ENCODE data around the gene FAF2.

The FAF2 gene

DNA sequence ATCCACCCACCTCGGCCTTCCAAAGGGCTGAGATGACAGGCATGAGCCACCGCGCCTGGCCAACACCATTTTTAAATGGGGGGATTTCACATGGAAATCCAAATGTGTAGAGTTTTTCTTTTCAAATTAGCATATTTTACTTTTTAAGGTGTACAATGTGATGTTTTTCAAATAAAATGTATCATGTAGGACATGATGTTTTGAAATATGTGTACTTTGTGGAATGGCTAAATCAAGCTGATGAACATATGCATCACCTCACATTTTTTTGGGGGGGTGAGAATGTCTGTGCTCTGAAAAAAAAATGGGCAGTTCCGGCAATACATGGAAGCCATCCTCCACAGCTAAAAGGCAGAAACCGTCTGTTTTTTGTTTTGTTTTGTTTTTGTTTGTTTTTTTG lies 3.4 kb upstream of the FAF2 start:
- Histone ChIP-seq H3K4me1 (ENCODE audit: control insufficient read depth in 1 of 2, insufficient read depth in 1 of 2, low read depth in 1 of 2, low read length in 1 of 2) (peaks cover 22 to 26% of the 10 kb centered on the region in 2 experiments), H3K4me3 (ENCODE audit: low read depth in 1 of 2, low read length in 1 of 2) (no peak overlapping the region)

DNA sequence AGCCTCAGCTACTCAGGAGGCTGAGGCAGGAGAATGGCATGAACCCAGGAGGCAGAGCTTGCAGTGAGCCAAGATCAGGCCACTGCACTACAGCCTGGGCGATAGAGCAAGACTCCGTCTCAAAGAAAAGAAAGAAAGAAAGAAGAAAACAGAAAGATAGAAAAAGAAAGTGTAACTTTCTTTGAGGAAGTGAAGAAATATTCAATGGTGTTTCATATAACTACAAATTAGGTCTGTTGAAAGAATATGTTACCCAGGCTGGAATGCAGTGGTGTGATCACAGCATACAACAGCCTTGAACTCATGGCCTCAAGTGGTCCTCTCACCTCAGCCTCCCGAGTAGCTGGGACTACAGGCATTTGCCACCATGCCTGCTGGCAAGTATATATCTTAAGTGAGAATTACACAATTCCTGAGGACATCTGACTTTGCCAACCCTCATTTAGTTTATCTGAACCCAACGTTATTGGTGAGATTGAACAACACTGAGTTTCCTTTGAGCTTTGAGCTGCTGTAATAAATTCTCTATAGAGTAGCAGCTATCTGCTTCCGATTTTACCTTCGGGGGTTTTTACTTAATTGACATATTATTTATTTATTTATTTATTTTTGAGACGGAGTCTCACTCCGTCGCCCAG lies 2.0 kb upstream of the FAF2 start:
- peaks cover 25 to 26% of the 10 kb centered on the region in 2 experiments for H3K4me1 ChIP-seq (ENCODE audit: control insufficient read depth in 1 of 2, insufficient read depth in 1 of 2, low read depth in 1 of 2, low read length in 1 of 2)
- no peak overlapping the region for H3K27ac ChIP-seq
- no peaks in the 10 kb centered on the region for H3K9me3 ChIP-seq
- H3K36me3 ChIP-seq: no peaks in the 10 kb centered on the region
- no peaks in the 10 kb centered on the region for H3K27me3 ChIP-seq
- TF ChIP-seq, protein P1, sequence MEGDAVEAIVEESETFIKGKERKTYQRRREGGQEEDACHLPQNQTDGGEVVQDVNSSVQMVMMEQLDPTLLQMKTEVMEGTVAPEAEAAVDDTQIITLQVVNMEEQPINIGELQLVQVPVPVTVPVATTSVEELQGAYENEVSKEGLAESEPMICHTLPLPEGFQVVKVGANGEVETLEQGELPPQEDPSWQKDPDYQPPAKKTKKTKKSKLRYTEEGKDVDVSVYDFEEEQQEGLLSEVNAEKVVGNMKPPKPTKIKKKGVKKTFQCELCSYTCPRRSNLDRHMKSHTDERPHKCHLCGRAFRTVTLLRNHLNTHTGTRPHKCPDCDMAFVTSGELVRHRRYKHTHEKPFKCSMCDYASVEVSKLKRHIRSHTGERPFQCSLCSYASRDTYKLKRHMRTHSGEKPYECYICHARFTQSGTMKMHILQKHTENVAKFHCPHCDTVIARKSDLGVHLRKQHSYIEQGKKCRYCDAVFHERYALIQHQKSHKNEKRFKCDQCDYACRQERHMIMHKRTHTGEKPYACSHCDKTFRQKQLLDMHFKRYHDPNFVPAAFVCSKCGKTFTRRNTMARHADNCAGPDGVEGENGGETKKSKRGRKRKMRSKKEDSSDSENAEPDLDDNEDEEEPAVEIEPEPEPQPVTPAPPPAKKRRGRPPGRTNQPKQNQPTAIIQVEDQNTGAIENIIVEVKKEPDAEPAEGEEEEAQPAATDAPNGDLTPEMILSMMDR (IDR thresholded peaks at IDR 0.05): no peak
- no peak overlapping the region for H3K4me3 ChIP-seq (ENCODE audit: low read depth in 1 of 2, low read length in 1 of 2)

More for the DNA sequence above, 3.4 kb upstream of the FAF2 start:
- Histone ChIP-seq H3K27ac (no peak overlapping the region), H3K27me3 (no peaks in the 10 kb centered on the region), H3K36me3 (no peaks in the 10 kb centered on the region), H3K9me3 (no peaks in the 10 kb centered on the region)
- TF ChIP-seq, protein P1 (IDR thresholded peaks at IDR 0.05): no peak

DNA sequence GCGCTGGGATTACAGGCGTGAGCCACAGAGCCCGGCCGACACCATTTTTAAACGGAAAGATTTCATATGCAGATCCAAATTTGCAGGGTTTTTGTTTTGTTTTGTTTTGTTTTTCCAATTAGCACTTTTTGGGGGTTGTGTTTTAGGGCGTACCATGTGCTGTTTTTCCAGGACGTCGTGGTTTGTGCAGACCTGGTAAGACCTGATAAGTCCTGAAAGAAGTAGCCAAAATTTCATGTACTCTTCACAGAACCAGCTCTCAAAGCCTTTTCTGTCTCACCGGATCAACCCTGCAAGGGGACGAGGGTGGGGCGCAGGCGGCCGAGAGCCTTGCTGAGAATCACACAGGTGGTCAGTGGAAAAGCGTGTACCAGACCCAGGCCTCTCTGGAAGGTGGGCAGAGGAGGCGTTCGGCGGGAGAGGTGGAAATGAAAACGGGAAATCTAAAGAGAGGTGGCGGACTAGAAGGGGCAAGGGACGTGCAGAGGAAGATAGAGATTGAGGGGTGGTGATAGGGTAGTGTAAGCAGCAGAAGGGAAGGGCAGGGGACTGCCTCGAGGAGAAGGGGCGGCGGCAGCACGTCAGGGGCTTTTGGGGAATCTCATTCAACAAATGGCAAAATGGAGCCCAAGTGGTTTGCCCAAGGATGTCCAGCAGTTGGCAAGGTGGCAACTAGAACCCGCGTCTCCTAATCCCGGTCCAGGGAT lies 1.1 kb upstream of the FAF2 start:
- Histone ChIP-seq H3K27ac (peak overlapping the region; percentile 94), H3K36me3 (no peaks in the 10 kb centered on the region), H3K4me3 (ENCODE audit: low read depth in 1 of 2, low read length in 1 of 2) (peak overlapping the region; percentile 75 to 99), H3K27me3 (no peaks in the 10 kb centered on the region), H3K9me3 (no peaks in the 10 kb centered on the region), H3K4me1 (ENCODE audit: control insufficient read depth in 1 of 2, insufficient read depth in 1 of 2, low read depth in 1 of 2, low read length in 1 of 2) (peaks cover 25 to 26% of the 10 kb centered on the region in 2 experiments)
- TF ChIP-seq, protein P1 (IDR thresholded peaks at IDR 0.05): no peak

DNA sequence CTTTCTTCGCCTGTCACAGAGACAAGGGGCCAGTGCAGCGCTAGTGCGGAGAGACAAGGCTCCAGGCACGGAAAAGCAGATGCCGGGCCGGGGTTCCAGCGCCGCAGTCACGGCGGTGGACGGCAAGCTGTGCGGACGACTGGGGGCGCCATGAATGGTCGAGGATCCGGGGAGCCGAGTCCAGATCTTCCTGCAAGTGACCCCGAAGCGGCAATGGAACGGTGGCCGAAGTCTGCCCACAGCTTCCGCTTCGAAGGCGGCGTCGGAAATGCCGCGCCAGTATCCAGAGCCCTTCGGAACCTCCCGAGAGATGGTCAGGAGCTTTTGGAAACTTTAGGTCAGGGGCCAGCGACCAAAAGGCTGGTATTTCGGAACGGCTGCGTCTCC lies 601 bp upstream of the FAF2 start:
- peak overlapping the region; percentile 94 for H3K27ac ChIP-seq
- H3K36me3 ChIP-seq: no peaks in the 10 kb centered on the region
- H3K27me3 ChIP-seq: no peaks in the 10 kb centered on the region
- H3K4me3 ChIP-seq (ENCODE audit: low read depth in 1 of 2, low read length in 1 of 2): peak overlapping the region; percentile 75 to 99
- TF ChIP-seq, protein P1 (IDR thresholded peaks at IDR 0.05): no peak
- peaks cover 25 to 26% of the 10 kb centered on the region in 2 experiments for H3K4me1 ChIP-seq (ENCODE audit: control insufficient read depth in 1 of 2, insufficient read depth in 1 of 2, low read depth in 1 of 2, low read length in 1 of 2)
- H3K9me3 ChIP-seq: no peaks in the 10 kb centered on the region

DNA sequence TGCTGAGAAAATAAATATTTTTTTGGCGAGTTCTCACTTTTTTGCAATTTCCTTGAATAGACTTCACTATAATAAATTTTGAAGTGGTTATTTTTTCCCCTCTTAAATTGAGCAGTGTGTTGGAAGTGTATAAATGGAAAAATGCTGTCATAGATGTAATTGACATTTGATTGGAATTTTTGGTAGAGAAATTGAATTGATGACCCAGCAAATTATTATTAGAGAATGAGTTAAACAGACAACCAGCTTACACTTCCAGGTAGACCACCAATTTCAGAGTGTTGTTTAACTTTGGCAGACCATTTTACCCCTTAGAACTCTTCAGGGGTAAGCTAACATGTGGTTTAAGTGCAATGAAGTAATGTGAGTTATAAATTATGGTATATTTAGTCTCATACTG lies 1.9 kb downstream of the FAF2 start:
- Histone ChIP-seq H3K9me3 (no peaks in the 10 kb centered on the region), H3K4me1 (ENCODE audit: control insufficient read depth in 1 of 2, insufficient read depth in 1 of 2, low read depth in 1 of 2, low read length in 1 of 2) (peaks cover 25 to 26% of the 10 kb centered on the region in 2 experiments), H3K27ac (no peak overlapping the region), H3K36me3 (no peaks in the 10 kb centered on the region), H3K27me3 (no peaks in the 10 kb centered on the region), H3K4me3 (ENCODE audit: low read depth in 1 of 2, low read length in 1 of 2) (no peak overlapping the region)
- TF ChIP-seq, protein P1 (IDR thresholded peaks at IDR 0.05): no peak
